HG03175 (cell line): ENCODE measurements around the gene ZNF518B.

Experiments
- ATAC-seq: cut with Tn5 transposase; IDR thresholded peaks from one replicate; pipeline ENCODE4 v1.9.1; 2021; ENCODE audit warnings: mild to moderate bottlenecking, moderate library complexity; ENCODE audit not compliant: unreplicated experiment

ZNF518B gene, protein sequence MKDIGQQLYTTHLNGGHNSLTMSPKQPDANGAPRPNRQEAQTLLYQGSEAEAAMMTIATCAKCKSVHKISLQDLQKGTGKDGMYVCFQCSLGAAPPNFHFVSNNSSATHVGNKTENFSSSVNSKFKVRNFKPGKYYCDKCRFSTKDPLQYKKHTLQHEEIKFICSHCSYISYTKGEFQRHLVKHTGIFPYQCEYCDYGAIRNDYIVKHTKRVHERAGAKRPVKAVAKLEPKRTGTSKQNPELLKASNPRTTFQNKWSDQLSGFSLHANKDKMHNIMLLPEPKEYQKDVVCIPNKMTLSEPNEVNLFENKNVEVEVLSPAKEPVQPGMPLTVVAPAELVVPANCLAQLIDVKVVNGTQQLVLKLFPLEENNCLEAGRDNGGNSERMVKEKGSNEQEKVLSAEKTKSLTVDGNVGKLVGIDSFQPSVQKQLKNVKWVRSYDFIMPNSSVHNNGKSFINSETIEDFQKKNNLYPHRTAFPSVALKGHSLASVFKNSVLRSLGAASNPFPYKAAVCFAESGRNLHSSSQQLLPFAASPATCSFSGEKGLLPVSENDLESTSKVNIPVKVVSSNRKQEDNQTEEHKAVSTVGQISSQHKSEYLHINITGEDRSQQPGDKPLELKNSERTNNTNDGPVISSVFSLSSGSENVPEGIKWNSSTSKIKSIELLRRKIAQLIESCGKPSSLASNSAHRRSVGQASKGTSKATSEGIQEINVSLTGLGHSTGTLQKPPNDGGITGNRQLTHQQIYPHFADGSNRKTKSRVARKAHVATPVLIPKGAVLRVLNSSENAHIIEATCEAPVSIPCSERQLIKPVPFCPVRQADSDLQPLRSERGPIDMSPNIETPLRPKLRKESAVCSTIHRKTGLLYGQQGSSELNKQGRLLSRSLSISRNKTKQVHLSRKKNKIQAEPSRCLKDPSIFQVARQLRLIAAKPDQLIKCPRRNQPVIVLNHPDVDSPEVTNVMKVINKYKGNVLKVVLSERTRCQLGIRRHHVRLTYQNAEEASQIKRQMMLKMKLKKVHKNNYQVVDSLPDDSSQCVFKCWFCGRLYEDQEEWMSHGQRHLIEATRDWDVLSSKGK

GRCh38 chr4:10457255-10457801 is at the start of gene ZNF518B:
Gene ZNF518B (minus strand): TSS chr4:10457426. CDS start chr4:10446328, 11,098 bp downstream.
- peak; percentile 71 for ATAC-seq

- ATAC-seq: no peak
Measured at GRCh38 chr4:10506077-10506476, 48.9 kb upstream of the ZNF518B start.

DNA sequence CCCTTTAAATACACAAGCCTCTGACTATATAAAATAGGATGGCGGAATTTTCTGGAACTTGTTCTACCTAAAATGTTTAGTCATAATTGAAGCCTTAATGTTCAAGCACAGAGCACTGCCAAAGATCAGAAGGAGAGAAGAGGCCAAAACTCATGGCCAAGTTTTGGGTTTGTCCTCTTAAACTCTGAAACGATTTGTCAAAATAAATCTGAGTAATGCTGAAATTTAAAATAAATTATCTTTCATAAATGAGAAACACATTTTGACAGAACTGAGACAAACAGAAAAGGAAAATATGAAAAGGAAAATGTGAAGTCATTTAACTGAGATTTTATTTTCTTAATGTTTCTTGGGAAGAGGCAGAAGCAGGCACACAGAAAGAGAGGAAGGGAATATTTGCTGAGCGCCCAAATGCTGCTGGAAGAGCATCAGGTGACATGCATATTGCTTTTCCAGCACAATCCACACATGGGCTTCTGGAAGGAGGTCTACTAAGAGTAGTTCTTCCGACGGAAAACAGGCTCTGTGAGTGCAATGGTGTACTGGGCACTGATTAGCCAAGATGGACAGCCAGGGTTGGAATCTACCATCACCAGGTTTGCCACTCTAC is 47.4 kb upstream of the ZNF518B start:
- no peak for ATAC-seq

- no peak for ATAC-seq
Measured at GRCh38 chr4:10502717-10503116, 45.5 kb upstream of the ZNF518B start.

DNA sequence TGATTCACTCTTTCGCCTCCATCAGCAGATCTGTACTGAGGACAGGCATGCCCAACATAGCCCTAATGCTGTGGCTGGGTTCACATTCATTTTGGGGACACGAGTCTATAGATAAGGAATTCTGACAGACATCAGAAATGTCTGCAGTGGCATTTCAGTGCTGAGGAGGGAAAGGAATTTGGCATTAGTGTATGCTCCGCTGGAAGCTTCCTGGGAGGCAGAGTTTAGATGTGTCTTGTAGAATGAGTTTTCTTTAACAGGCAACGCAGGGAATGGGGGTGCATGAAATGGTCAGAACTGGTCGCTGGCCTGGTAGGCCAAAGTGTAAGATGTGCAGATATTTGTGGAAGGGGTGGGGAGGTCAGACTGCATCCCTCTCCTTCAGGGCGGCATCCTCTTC is 43.5 kb upstream of the ZNF518B start:
- ATAC-seq: no peak

- no peak for ATAC-seq
Measured at GRCh38 chr4:10496200-10496599, 39.0 kb upstream of the ZNF518B start.

DNA sequence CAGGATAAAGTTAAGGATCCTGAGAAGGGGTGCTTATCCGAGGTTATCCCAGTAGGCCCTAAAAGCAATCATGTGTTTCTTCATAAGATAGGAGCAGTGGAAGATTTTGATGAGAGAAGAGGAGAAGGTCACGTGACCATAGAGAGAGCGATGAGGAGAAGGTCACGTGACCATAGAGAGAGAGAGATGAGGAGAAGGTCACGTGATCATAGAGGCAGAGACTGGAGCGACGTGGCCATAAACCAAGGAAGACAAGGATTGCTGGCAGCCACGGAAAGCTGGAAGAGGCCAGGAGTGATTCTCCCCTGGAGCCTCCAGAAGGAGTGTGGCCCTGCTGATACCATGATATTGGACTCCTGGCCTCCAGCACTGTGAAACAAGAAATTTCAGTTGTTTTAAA is 38.4 kb upstream of the ZNF518B start:
- ATAC-seq: no peak

DNA sequence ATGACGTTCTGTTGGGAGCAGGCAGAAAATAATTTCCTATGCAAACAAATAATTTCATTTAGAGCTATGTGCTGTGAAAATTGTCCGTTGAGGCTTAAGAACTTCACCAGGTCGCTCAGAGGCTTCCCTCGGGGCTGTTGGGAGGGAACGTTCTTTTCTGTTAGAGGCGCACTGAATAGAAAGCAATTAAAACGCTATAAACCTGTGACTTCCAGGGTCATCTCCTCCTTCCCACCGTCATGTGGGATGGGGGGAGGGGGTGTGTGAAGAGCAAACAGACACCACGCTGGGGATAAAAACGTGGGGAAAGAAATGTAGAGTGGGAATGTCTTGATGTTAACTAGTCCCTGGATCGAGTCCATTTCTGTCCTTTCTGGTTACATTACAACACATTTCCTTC is 35.2 kb upstream of the ZNF518B start:
- no peak for ATAC-seq

- no peak for ATAC-seq
Measured at GRCh38 chr4:10491401-10491800, 34.2 kb upstream of the ZNF518B start.

DNA sequence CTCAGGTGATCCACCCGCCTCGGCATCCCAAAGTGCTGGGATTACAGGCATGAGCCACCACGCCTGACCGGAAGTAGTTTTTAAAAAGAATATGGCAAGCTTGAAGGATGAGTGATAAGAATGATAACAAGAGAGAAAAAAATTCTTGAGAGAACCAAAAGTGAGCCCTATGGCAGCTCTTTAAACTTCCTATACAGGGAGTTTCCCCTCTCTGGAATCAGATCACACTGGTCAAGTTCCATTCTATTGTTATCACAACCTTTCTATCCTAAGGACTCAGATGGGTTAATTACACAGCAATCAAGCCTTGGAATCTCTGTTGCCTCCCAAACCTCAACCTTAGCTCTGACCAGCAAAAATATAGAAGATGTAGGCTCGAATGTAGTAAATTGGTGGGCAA is 33.8 kb upstream of the ZNF518B start:
- no peak for ATAC-seq

DNA sequence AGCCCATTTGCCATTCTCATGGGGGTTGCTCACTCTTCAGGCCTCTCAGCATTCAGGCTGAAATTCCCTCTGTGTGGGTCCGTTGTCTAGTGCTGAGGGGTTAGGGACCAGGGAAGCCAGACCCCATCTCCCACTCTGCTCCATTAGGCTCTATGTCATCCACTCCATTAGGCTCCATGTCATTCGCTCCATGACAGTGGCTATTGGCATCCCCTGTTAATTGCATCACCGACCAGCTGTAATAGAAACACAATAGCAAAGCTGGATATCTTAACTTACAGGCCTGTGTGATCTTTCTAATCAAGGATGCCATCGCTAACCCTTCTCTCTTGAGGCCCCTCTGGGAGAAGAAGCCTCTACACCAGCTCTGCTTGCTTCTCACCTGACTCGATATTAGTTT is 25.7 kb upstream of the ZNF518B start:
- no peak for ATAC-seq

GRCh38 chr4:10480616-10481015 is 23.4 kb upstream of the ZNF518B start:
- ATAC-seq: no peak

DNA sequence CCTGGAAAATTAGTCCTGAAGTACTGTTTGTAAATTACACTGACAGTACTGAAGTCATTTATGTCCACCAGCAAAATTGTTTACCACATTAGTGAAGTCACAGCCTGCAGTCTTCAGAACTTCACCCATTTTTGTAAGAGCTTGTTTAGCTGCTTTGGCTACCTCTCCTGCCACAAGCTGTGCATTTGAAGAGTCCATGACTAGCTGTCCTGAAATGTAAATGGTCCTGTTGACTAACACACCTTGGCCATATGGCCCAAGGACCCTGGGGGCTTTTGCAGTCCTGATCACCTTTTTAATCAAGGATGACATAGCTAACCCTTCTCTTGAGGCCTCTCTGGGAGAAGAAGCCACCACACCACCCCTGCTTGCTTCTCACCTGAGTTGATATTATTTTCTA is 21.4 kb upstream of the ZNF518B start:
- no peak for ATAC-seq

DNA sequence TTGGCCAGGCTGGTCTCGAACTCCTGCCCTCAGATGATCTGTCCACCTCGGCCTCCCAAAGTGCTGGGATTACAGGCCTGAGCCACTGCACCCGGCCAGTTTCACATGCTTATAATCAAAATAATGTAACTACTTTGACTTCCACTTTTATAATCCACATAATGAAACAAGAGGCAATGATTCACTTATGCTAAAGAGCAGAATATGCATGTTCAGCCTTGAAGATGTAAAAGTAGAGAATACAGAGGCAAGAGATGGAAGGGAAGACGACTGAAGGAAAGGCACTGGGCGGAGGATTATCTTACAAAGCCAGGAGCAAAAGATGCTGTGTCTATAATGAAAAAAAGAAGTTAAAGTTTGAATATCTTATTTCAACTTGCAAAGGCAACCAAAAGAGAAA is 13.3 kb upstream of the ZNF518B start:
- no peak for ATAC-seq

DNA sequence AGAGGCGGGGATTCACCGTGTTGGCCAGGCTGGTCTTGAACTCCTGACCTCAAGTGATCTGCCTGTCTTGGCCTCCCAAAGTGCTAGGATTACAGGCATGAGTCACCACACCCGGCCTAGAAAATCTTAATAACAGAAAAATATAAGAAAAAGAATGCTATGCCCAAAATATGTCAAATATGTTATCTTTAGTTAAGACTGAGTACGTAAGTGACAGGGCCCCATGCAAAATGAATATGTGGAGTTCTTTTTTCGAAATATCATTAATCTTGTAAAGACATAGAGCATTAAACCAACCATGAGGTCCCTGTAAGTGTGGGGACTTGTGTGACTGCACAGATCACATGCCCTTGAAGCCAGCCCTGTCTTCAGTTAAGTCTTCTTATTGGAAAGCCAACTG is 8.9 kb upstream of the ZNF518B start:
- no peak for ATAC-seq

- ATAC-seq: no peak
Measured at GRCh38 chr4:10462876-10463275, 5.7 kb upstream of the ZNF518B start.

DNA sequence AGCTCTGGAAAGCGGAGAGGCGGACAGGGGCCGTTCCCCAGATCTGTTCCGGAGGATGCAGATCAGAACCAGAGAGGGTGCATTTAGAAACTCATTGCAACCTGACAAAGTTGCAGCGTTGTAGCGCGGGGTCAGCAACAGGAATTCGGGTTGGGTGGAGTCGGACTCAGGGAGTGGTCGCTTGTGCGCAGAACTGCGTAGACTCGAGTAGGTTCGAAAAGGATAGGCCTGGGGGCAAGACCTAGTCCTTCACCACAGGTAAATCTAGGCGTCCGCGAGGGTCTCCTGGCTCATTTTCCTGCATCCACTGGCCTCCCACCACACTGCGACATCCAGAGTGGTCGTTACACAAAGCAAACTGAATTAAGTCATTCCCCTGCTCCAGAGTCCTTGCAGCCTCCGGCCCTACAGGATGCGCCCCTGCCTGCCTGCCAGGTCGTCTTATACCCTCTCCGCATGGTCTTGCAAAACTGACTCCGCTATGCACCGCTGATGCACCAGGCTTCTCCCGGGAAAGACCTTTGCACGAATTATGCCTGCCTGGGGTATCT is 4.7 kb upstream of the ZNF518B start:
- ATAC-seq: no peak

DNA sequence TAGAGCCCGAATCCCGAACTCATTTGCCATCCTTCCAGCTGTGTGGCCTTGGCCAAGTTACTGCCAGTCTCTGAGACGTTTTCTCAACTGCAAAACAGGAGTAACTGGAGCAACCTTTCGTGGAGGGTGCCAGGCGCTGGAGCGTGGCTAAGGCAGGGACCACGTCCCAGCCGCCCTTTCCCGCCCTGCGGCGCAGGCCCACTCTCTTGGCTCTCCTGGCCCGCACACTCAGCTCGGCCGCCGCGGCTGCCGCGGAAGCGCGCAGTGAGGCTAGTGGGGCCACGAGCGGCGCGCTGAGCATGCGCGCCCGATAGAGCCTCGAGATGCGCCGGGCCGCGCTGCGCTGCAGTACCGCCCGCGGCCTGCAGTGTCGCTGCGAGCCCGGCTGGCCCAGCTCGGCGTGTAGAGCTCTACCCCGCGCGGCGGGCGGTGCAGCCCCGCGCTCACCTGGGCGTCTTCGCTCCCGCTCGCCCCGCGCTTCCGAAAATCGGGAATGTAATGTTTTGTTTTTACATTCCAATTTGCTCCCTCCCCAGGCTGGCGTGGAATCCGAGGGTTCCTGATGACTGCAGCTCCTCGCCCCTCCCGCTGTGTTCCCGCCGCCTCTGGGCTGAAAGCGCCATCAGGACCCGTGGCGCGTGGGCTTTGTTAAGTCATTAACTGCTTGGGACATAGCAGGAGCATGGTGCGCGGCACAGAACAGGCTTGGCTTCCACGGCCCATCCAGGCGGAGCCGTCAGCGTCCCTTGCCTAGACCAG is 4.0 kb upstream of the ZNF518B start:
- peak; percentile 75 for ATAC-seq

GRCh38 chr4:10460313-10461047 is 3.3 kb upstream of the ZNF518B start:
- no peak for ATAC-seq
